ENCODE data around the gene NXPH3. TPM values are rescaled to one million over a fixed set of nuclear protein-coding genes. Genes with fewer than 3 reads are reported as not detected.

The NXPH3 gene
- total and polyA plus RNA-seq, 10 of the 15 experiments (the other 5 are each of a cell fraction or from before 2014, with no cell fraction given), result 0.08 to 0.35 (median 0.12) TPM; not detected in 2

DNA sequence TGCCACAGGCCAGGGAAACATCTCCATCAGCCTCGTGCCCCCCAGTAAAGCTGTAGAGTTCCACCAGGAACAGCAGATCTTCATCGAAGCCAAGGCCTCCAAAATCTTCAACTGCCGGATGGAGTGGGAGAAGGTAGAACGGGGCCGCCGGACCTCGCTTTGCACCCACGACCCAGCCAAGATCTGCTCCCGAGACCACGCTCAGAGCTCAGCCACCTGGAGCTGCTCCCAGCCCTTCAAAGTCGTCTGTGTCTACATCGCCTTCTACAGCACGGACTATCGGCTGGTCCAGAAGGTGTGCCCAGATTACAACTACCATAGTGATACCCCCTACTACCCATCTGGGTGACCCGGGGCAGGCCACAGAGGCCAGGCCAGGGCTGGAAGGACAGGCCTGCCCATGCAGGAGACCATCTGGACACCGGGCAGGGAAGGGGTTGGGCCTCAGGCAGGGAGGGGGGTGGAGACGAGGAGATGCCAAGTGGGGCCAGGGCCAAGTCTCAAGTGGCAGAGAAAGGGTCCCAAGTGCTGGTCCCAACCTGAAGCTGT lies 3.4 kb downstream of the NXPH3 start:
- FAIRE-seq, result no peak
- intact Hi-C loops (cut with micrococcal nuclease; ENCODE audit: unreplicated experiment), result no loop called here
- TF ChIP-seq CTCF (IDR thresholded peaks at IDR 0.05 in 2 of 3, conservative IDR thresholded peaks at IDR 0.05 in 1 of 3; ENCODE audit: control insufficient read depth in 2 of 3, extremely low read depth in 1 of 3, insufficient read depth in 1 of 3, low read depth in 3 of 3, low read length in 3 of 3) (no peak), LARP7 (IDR thresholded peaks at IDR 0.05) (no peak), PKNOX1 (IDR thresholded peaks at IDR 0.05) (no peak)

More for the DNA sequence above, 3.4 kb downstream of the NXPH3 start:
- H2AFZ ChIP-seq (ENCODE audit: control insufficient read depth, low read depth, low read length), result no peak overlapping the region
- H3K36me3 ChIP-seq (ENCODE audit: control insufficient read depth in 2 of 2, insufficient read depth in 2 of 2, low read length in 1 of 2), result no peaks in the 10 kb centered on the region
- no peak overlapping the region for H3K4me2 ChIP-seq (ENCODE audit: control insufficient read depth, insufficient read depth)
- ChIA-PET CTCF (interaction anchor here (17.8 kb wide), 1 partner anchor 117 kb away, joined by 483 read pairs; no protein-coding TSS in a partner anchor), POLR2A (interaction anchor here (2.5 kb wide), 1 partner anchor 34 kb away, joined by 8 read pairs; no protein-coding TSS in a partner anchor), RAD21 (ENCODE audit: unreplicated experiment) (interaction anchor here (0.7 kb wide), 1 partner anchor 97 kb away, joined by 3 read pairs; no protein-coding TSS in a partner anchor), SMC1A (ENCODE audit: uncharacterized antibody, unreplicated experiment) (no interaction called here)
- no TSS peak for BruUV-seq (replicated peaks)
- no peak overlapping the region for H3K27ac ChIP-seq (ENCODE audit: control insufficient read depth, insufficient read depth)
- no peak overlapping the region for H3K4me3 ChIP-seq
- peaks cover 2 to 6% of the 10 kb centered on the region in 2 experiments; a peak in 3 of 4 replicates for H3K27me3 ChIP-seq (replicated peaks in 1 of 2; ENCODE audit: control insufficient read depth in 2 of 2, insufficient read depth in 2 of 2, low read length in 1 of 2)
- no peak for ATAC-seq
- no peaks in the 10 kb centered on the region; the same call in 1 of the 2 replicates for H3K4me1 ChIP-seq (ENCODE audit: control insufficient read depth, insufficient read depth, low read length)
- in situ Hi-C loops (cut with MboI), result no loop called here
- H3K79me2 ChIP-seq (ENCODE audit: control insufficient read depth, insufficient read depth, low read length), result no peaks in the 10 kb centered on the region
- H3K9ac ChIP-seq (ENCODE audit: control insufficient read depth, insufficient read depth, low read length), result no peak overlapping the region
- H3K9me3 ChIP-seq (replicated peaks; ENCODE audit: control insufficient read depth, insufficient read depth, low read length), result no peaks in the 10 kb centered on the region
- H4K20me1 ChIP-seq (ENCODE audit: control insufficient read depth, insufficient read depth), result no peaks in the 10 kb centered on the region
- no peak for DNase-seq (ENCODE audit: low read depth, low spot score)
- WGBS (ENCODE audit: insufficient coverage, insufficient replicate concordance, low lambda C conversion rate, missing lambda C conversion rate), result 72% methylated on average over 16 of the region's 17 CpGs

All from GM12878 (cell line).